ENCODE measurements around the gene SLC28A3.

DNA sequence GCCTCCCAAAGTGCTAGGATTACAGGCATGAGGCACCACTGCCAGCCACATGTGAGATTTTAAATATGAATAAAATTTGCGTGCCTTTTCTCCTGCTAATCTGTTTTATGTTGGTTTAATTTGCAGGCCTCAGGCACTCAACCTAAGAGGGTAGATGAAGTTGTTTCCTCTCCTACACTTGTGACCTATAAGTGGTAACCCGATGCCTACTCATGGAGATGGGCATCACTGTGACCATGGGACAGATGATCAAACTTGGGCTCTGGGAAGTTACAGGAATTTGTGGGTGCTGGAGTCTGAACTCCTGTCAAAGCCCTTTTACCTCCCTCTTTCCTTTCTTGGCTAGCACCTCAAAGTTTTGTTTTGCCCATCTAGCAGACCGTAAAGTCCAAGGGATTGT lies 1.1 kb downstream of the SLC28A3 start:
- TF ChIP-seq, protein P1, sequence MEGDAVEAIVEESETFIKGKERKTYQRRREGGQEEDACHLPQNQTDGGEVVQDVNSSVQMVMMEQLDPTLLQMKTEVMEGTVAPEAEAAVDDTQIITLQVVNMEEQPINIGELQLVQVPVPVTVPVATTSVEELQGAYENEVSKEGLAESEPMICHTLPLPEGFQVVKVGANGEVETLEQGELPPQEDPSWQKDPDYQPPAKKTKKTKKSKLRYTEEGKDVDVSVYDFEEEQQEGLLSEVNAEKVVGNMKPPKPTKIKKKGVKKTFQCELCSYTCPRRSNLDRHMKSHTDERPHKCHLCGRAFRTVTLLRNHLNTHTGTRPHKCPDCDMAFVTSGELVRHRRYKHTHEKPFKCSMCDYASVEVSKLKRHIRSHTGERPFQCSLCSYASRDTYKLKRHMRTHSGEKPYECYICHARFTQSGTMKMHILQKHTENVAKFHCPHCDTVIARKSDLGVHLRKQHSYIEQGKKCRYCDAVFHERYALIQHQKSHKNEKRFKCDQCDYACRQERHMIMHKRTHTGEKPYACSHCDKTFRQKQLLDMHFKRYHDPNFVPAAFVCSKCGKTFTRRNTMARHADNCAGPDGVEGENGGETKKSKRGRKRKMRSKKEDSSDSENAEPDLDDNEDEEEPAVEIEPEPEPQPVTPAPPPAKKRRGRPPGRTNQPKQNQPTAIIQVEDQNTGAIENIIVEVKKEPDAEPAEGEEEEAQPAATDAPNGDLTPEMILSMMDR (IDR thresholded peaks at IDR 0.05 in 4 of 5, conservative IDR thresholded peaks at IDR 0.05 in 1 of 5) = no peak
- TF ChIP-seq POLR2A (IDR thresholded peaks at IDR 0.05) = no peak
